ENCODE data around the gene CENPP. TPM values are rescaled to one million over a fixed set of nuclear protein-coding genes. Genes with fewer than 3 reads are reported as not detected.
A peak's percentile ranks its signal among the peaks of the same experiment; 100 is the strongest.

Gene CENPP
- total RNA-seq, 1 donor from 2014 or later = 9.3 TPM

GRCh38 chr9:92349771-92350739 is 24.3 kb downstream of the CENPP start:
- DNase-seq (ENCODE audit: extremely low spot score in 2 of 2) = no peak
- Histone ChIP-seq H3K9me3 (peaks cover 2% of the 10 kb centered on the region), H3K4me1 (peaks cover 7% of the 10 kb centered on the region), H3K36me3 (no peaks in the 10 kb centered on the region), H3K27ac (peak overlapping the region; percentile 80), H3K27me3 (no peaks in the 10 kb centered on the region), H3K4me3 (no peak overlapping the region)
- intact Hi-C loops (cut with DNase I) = loop anchor here (5.0 kb wide), 1 partner anchor 82 kb away; no protein-coding TSS in a partner anchor
- TF ChIP-seq POLR2A (IDR thresholded peaks at IDR 0.05) (no peak), CTCF (IDR thresholded peaks at IDR 0.05) (no peak), POLR2AphosphoS5 (IDR thresholded peaks at IDR 0.05; ENCODE audit: insufficient read depth in 1 of 2, low read depth in 1 of 2) (no peak)

GRCh38 chr9:92350740-92351133 is 25.0 kb downstream of the CENPP start:
- peaks cover 7% of the 10 kb centered on the region for H3K4me1 ChIP-seq
- no peak for DNase-seq (ENCODE audit: extremely low spot score in 2 of 2)
- H3K36me3 ChIP-seq = no peaks in the 10 kb centered on the region
- TF ChIP-seq POLR2A (IDR thresholded peaks at IDR 0.05) (no peak), POLR2AphosphoS5 (IDR thresholded peaks at IDR 0.05; ENCODE audit: insufficient read depth in 1 of 2, low read depth in 1 of 2) (no peak), CTCF (IDR thresholded peaks at IDR 0.05) (no peak)
- H3K4me3 ChIP-seq = no peak overlapping the region
- H3K9me3 ChIP-seq = peaks cover 6% of the 10 kb centered on the region
- H3K27me3 ChIP-seq = no peaks in the 10 kb centered on the region
- intact Hi-C loops (cut with DNase I) = no loop called here
- H3K27ac ChIP-seq = peak overlapping the region; percentile 80

- no peaks in the 10 kb centered on the region for H3K36me3 ChIP-seq
- TF ChIP-seq POLR2A (IDR thresholded peaks at IDR 0.05) (no peak), CTCF (IDR thresholded peaks at IDR 0.05) (no peak), POLR2AphosphoS5 (IDR thresholded peaks at IDR 0.05; ENCODE audit: insufficient read depth in 1 of 2, low read depth in 1 of 2) (no peak)
- H3K9me3 ChIP-seq = peaks cover 13% of the 10 kb centered on the region
- H3K4me3 ChIP-seq = no peak overlapping the region
- DNase-seq (ENCODE audit: extremely low spot score in 2 of 2) = no peak
- peaks cover 7% of the 10 kb centered on the region for H3K4me1 ChIP-seq
- intact Hi-C loops (cut with DNase I) = no loop called here
- H3K27ac ChIP-seq = no peak overlapping the region
- H3K27me3 ChIP-seq = no peaks in the 10 kb centered on the region
Observed at GRCh38 chr9:92353051-92353450, 27.3 kb downstream of the CENPP start.

- no peak for TF ChIP-seq POLR2AphosphoS5 (IDR thresholded peaks at IDR 0.05; ENCODE audit: insufficient read depth in 1 of 2, low read depth in 1 of 2)
- intact Hi-C loops (cut with DNase I) = no loop called here
- Histone ChIP-seq H3K36me3 (no peaks in the 10 kb centered on the region), H3K9me3 (peaks cover 13% of the 10 kb centered on the region), H3K4me3 (no peak overlapping the region), H3K27me3 (no peaks in the 10 kb centered on the region), H3K27ac (no peak overlapping the region), H3K4me1 (no peaks in the 10 kb centered on the region)
- DNase-seq (ENCODE audit: extremely low spot score in 2 of 2) = no peak
Observed at GRCh38 chr9:92359394-92359995, 33.7 kb downstream of the CENPP start.

- no peak for DNase-seq (ENCODE audit: extremely low spot score in 2 of 2)
- Histone ChIP-seq H3K9me3 (peaks cover 10% of the 10 kb centered on the region), H3K27ac (no peak overlapping the region), H3K36me3 (no peaks in the 10 kb centered on the region), H3K4me1 (no peaks in the 10 kb centered on the region), H3K27me3 (no peaks in the 10 kb centered on the region), H3K4me3 (no peak overlapping the region)
- intact Hi-C loops (cut with DNase I) = no loop called here
- TF ChIP-seq POLR2A (IDR thresholded peaks at IDR 0.05) (no peak), POLR2AphosphoS5 (IDR thresholded peaks at IDR 0.05; ENCODE audit: insufficient read depth in 1 of 2, low read depth in 1 of 2) (no peak), CTCF (IDR thresholded peaks at IDR 0.05) (no peak)
Observed at GRCh38 chr9:92360083-92360482, 34.3 kb downstream of the CENPP start.

Data from vagina (tissue), 2 donors.